ENCODE results near the gene SEH1L.

- TF ChIP-seq POLR2A (IDR thresholded peaks at IDR 0.05) (no peak), CTCF (IDR thresholded peaks at IDR 0.05) (no peak)
Measured at GRCh38 chr18:13014232-13014631, 66.4 kb downstream of the SEH1L start.

Measured in upper lobe of left lung (tissue), 4 donors.